GM12874 (cell line): ENCODE measurements around the gene PRKAR1B.

ENCODE experiments used
- CTCF ChIP-seq: IDR thresholded peaks from 2 replicates; pipeline ENCODE4 v1.5.1; 2011; ENCODE audit warnings: low read depth, mild to moderate bottlenecking, control low read depth, low read length, moderate library complexity; ENCODE audit not compliant: insufficient read depth

PRKAR1B gene

DNA sequence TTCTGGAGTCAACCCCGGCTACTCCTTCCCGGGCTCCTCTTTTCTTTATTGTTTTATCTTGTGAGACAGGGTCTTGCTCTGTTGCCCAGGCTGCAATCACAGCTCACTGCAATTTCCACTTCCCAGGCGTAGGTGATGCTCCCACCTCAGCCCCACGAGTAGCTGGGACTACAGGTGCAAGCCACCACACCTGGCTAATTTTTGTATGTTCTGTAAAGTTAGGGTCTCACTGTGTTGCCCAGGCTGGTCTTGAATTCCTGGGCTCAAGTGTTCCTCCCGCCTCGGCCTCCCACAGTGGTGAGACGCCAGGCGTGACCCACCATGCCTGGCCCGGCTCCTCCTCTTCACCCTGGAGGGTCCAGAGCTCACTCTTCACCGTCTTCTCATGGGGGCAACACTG is 192.1 kb downstream of the PRKAR1B start:
- TF ChIP-seq CTCF, result no peak

GRCh38 chr7:534075-534474 is 193.0 kb downstream of the PRKAR1B start:
- TF ChIP-seq CTCF, result no peak

- no peak for TF ChIP-seq CTCF
These were observed 193.8 kb downstream of the PRKAR1B start for GRCh38 chr7:533266-533665.

DNA sequence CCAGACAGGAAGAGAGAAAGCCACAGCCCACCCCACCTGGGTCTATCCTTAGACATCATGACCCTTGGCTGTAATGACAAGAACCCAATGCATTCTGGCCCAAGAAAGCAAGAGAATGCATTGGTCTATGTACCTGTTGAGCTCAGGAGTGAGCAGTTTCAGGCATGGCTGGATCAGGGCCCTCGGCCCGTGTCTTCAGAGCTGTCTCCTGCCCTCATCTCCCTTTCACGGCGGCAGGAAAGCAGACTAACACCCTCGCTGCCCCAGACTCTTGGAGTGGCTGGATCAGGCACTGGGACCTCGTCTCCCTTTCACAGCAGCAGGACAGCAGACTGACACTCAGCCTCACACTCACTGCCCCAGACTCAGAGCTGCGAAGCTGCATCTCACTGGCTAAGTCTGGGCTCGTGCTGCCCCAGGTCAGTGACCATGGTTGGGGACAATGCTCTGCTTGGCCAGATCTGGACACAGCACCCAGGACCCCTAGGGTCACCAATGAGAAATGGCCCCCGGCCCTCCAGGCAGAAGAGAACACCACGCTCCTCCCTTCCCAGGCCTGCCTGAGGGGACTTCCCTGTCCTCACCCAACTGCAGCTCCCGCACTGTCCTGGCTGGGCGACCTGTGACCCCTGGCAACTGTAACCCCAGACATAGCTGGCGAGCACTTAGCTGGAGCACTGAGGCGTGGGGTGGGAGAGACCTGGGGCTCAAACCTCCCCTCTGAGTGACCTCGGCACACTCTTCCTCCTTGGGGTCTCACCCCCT is 194.5 kb downstream of the PRKAR1B start:
- TF ChIP-seq CTCF, result no peak

DNA sequence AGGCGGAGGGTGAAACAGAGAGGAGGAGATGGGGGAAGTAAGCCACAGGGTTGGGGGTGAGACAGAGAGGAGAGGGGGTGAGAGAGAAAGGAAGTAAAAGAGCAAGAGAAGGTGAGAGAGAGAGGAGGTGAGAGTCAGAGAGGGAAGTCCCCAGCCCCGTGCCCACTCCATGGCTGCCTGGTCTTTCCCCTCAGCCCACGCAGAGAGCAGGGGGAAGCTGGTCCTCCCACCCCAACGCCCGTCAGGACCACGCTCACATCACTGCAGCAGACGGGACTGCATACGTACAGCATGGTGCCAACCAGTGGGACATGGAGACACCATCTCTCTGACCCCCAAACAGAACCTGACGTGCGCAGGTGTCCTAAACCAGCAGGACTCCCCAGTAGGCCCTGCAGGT is 195.3 kb downstream of the PRKAR1B start:
- TF ChIP-seq CTCF, result no peak

DNA sequence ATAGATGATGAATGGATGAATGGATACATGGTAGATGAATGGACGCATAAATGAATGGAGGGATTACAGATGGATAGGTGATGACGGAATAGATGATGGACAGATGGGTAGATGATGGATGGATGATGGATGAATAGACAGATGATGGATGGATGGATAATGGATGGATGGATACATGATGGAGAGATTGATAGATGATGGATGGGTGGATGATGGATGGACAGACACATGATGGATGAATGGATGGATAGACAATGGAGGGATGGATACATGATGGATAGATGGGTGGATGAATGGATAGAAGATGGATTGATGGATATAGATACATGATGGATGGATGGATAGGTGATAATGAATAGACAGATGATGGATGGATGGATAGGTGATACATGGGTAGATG is 198.6 kb downstream of the PRKAR1B start:
- no peak for TF ChIP-seq CTCF

- no peak for TF ChIP-seq CTCF
These were observed 199.4 kb downstream of the PRKAR1B start for GRCh38 chr7:527723-528122.
